H54 (cell line): ENCODE measurements around the gene PRKG1.

Experiments used
- DNase-seq: peaks from one replicate; pipeline ENCODE4 v3.0.0; 2011; ENCODE audit warnings: low spot score, mixed read lengths; ENCODE audit not compliant: insufficient read length
- FAIRE-seq: peaks from 3 replicates; lab custom pipeline; 2011; peaks lifted over from hg19 to GRCh38; lab: Jason Lieb, UNC
- POLR2A ChIP-seq: IDR thresholded peaks from 2 replicates; pipeline ENCODE4 v1.6.1; 2011; ENCODE audit warnings: low read depth, mild to moderate bottlenecking, low read length

PRKG1 gene

GRCh38 chr10:52326382-52326781 is 1252.1 kb downstream of the PRKG1 start:
- DNase-seq: no peak
- FAIRE-seq: no peak
- TF ChIP-seq POLR2A: no peak

GRCh38 chr10:52331638-52332364 is 1257.5 kb downstream of the PRKG1 start:
- peak; percentile 43 for FAIRE-seq
- TF ChIP-seq POLR2A: no peak
- no peak for DNase-seq

GRCh38 chr10:52332815-52333214 is 1258.5 kb downstream of the PRKG1 start:
- DNase-seq: no peak
- FAIRE-seq: no peak
- TF ChIP-seq POLR2A: no peak

- DNase-seq: no peak
- peak; percentile 78 for FAIRE-seq
- TF ChIP-seq POLR2A: no peak
These were observed 1260.3 kb downstream of the PRKG1 start for GRCh38 chr10:52334595-52334994.

GRCh38 chr10:52335665-52336064 is 1261.4 kb downstream of the PRKG1 start:
- no peak for TF ChIP-seq POLR2A
- DNase-seq (no peak), FAIRE-seq (no peak)

GRCh38 chr10:52337225-52337624 is 1262.9 kb downstream of the PRKG1 start:
- DNase-seq (no peak), FAIRE-seq (no peak)
- TF ChIP-seq POLR2A: no peak

GRCh38 chr10:52343439-52343838 is 1269.2 kb downstream of the PRKG1 start:
- TF ChIP-seq POLR2A: no peak
- DNase-seq (no peak), FAIRE-seq (peak; percentile 38)

- TF ChIP-seq POLR2A: no peak
- FAIRE-seq: no peak
- no peak for DNase-seq
These were observed 1272.4 kb downstream of the PRKG1 start for GRCh38 chr10:52346394-52347326.

GRCh38 chr10:52347327-52347667 is 1273.0 kb downstream of the PRKG1 start:
- TF ChIP-seq POLR2A: no peak
- no peak for DNase-seq
- FAIRE-seq: no peak
